PC-9 (cell line): ENCODE data around the gene ZBTB7C. TPM values are rescaled to one million over a fixed set of nuclear protein-coding genes. Genes with fewer than 3 reads are reported as not detected.

Experiments
- BruUV-seq: library from RNA; stranded (reverse); fragments of 400-500 nt; replicated peaks from 2 replicates; lab custom pipeline; 2021; lab: Mats Ljungman, UMichigan
- CTCF ChIA-PET: fragments of 300-600 bp; sonication (Branson Sonifier 250); formaldehyde crosslinking; loops from one replicate; lab custom pipeline; 2022; ENCODE audit warnings: antibody characterized with exemption; lab: Charles Lee
- POLR2A ChIA-PET: fragments of 300-600 bp; sonication (Branson Sonifier 250); formaldehyde crosslinking; loops from one replicate; lab custom pipeline; 2022; ENCODE audit warnings: antibody characterized with exemption; ENCODE audit not compliant: unreplicated experiment; lab: Charles Lee
- DNase-seq, 2 experiments: peaks; one replicate each; pipeline versions ENCODE4 v3.0.0 to v3.0.0-alpha.2; 2015 to 2022; ENCODE audit warnings: mixed read lengths in 1 of 2
- H2AFZ ChIP-seq: fragments of 200-600 bp; sonication (generic); 2 replicates; pipeline ENCODE4 v1.8.1; 2017; ENCODE audit warnings: antibody characterized with exemption
- H3F3A ChIP-seq: fragments of 200-600 bp; sonication (generic); 2 replicates; pipeline ENCODE4 v1.8.1; 2017; ENCODE audit warnings: antibody characterized with exemption, mild to moderate bottlenecking, low read depth; ENCODE audit not compliant: insufficient read depth
- H3K27ac ChIP-seq: fragments of 200-600 bp; sonication (generic); 2 replicates; pipeline ENCODE4 v1.6.1; 2016; ENCODE audit warnings: mixed run types
- H3K27me3 ChIP-seq: fragments of 200-600 bp; sonication (generic); 2 replicates; pipeline ENCODE4 v1.6.1; 2016; ENCODE audit warnings: low read depth, mixed run types; ENCODE audit not compliant: insufficient read depth
- H3K36me3 ChIP-seq: fragments of 200-600 bp; sonication (generic); 2 replicates; pipeline ENCODE4 v1.6.1; 2016; ENCODE audit warnings: low read depth, mixed run types
- H3K4me1 ChIP-seq: fragments of 200-600 bp; sonication (generic); replicated peaks from 2 replicates; pipeline ENCODE4 v1.6.1; 2016; ENCODE audit warnings: mixed run types; ENCODE audit not compliant: insufficient read depth
- H3K4me2 ChIP-seq: fragments of 200-600 bp; sonication (generic); 2 replicates; pipeline ENCODE4 v1.6.1; 2017; ENCODE audit warnings: mixed run types
- H3K4me3 ChIP-seq: fragments of 200-600 bp; sonication (generic); 2 replicates; pipeline ENCODE4 v1.6.1; 2016; ENCODE audit warnings: mixed run types
- H3K79me2 ChIP-seq: fragments of 200-600 bp; sonication (generic); 2 replicates; pipeline ENCODE4 v1.6.1; 2017; ENCODE audit warnings: low read depth, mixed run types
- H3K9me2 ChIP-seq: fragments of 200-600 bp; sonication (generic); 2 replicates; pipeline ENCODE4 v1.8.1; 2017; ENCODE audit warnings: mild to moderate bottlenecking; ENCODE audit not compliant: insufficient read depth
- H3K9me3 ChIP-seq: fragments of 200-600 bp; sonication (generic); 2 replicates; pipeline ENCODE4 v1.8.1; 2016; ENCODE audit warnings: low read depth; ENCODE audit not compliant: insufficient read depth
- H4K20me1 ChIP-seq: fragments of 200-600 bp; sonication (generic); 2 replicates; pipeline ENCODE4 v1.8.1; 2017; ENCODE audit not compliant: insufficient read depth
- CTCF ChIP-seq: fragments of 200-600 bp; sonication (generic); conservative IDR thresholded peaks from 2 replicates; pipeline ENCODE4 v1.6.1; 2017; ENCODE audit warnings: mixed run types, antibody characterized with exemption, mild to moderate bottlenecking, moderate library complexity
- EZH2 ChIP-seq: fragments of 200-600 bp; sonication (generic); IDR thresholded peaks from 2 replicates; pipeline ENCODE4 v1.8.0; 2017; ENCODE audit warnings: antibody characterized with exemption, low read depth
- intact Hi-C: fragments of 100-400 bp; cut with micrococcal nuclease; formaldehyde crosslinking; loops from one replicate; pipeline ENCODE4 v1.10.0; 2022; ENCODE audit not compliant: unreplicated experiment
- total RNA-seq: library from RNA; stranded (reverse); gene quantifications from 2 replicates; pipeline ENCODE4 v1.2.3, GENCODE V29; 2021

The ZBTB7C gene
- total RNA-seq, 1 experiment from 2014 or later, result not detected

DNA sequence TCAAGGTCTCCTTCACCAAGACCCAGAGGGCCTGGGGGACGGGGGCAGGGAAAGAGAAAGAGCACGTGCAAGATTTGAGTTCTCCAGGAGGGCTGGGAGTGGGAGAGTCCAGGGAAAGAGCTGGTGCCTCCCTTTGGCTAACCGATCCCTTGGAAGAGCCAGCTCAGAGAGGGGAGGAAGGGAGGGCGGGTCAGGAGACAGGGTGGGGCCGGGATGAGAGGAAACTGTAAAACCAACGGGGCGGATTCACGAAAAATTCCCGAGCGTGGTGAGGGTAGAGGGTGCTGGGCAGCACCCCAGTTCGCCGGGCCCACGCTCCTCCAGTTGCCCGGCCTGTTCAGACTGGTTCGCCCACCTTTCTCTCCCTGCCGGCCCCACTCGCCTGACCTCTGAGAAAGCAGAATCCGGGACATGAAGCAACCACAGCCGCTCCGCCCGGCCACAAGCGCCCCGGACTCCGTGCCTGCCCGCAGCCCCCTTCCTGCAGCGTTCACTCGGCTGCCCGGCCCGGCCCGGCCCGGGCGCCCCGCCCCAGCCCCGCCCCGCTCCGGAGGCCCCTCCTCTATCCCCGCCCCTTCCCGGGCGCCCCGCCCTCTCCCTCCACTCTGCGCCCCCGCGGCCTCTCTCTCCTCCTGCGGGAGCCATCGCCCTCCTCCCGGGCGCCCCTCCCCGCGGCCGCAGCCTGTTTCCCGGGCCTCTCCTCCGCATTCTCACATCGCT, 247.8 kb downstream of the ZBTB7C start:
- DNase-seq, result peak; percentile 58 to 63
- H3K27me3 ChIP-seq, result no peaks in the 10 kb centered on the region
- peak overlapping the region; percentile 79 for H2AFZ ChIP-seq
- H3K36me3 ChIP-seq, result no peaks in the 10 kb centered on the region
- intact Hi-C loops, result no loop called here
- H3K4me2 ChIP-seq, result peak overlapping the region; percentile 83
- H3K27ac ChIP-seq, result peak overlapping the region; percentile 59
- H3K79me2 ChIP-seq, result no peaks in the 10 kb centered on the region
- peak overlapping the region; percentile 64 for H3K4me3 ChIP-seq
- H3K9me2 ChIP-seq, result no peaks in the 10 kb centered on the region
- H3K9me3 ChIP-seq, result no peaks in the 10 kb centered on the region
- H4K20me1 ChIP-seq, result no peaks in the 10 kb centered on the region
- POLR2A ChIA-PET, result no interaction called here
- peaks cover 18% of the 10 kb centered on the region for H3K4me1 ChIP-seq
- peaks cover 8% of the 10 kb centered on the region; the same call in 1 of the 2 replicates for H3F3A ChIP-seq
- no TSS peak for BruUV-seq
- no peak for TF ChIP-seq EZH2
- no peak for TF ChIP-seq CTCF
- CTCF ChIA-PET, result no interaction called here

DNA sequence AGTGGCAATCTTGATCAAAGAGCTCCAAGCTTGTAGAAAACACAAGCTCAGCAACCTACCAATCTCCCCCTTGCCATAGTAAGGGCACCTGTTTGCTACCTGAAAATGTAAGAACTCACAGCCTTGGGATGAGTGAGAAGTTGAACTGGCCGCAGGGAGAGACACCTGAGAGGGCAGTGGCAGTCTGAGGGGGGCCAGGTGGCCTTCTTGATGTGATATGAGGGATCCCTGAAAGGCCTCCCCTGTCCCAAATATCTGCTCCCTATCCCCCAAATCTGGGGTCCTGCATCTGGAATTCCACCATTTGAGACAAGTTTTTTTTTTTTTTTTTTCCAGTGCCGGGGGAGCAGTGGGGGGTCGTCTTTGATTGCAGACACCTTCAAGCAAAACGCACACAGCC, 248.6 kb downstream of the ZBTB7C start:
- H3K27ac ChIP-seq, result peak overlapping the region; percentile 59
- no peak for DNase-seq
- no peaks in the 10 kb centered on the region for H3K36me3 ChIP-seq
- H3K27me3 ChIP-seq, result no peaks in the 10 kb centered on the region
- ChIA-PET CTCF (no interaction called here), POLR2A (no interaction called here)
- no peaks in the 10 kb centered on the region for H3K9me2 ChIP-seq
- H4K20me1 ChIP-seq, result no peaks in the 10 kb centered on the region
- peaks cover 14% of the 10 kb centered on the region; the same call in 1 of the 2 replicates for H3F3A ChIP-seq
- intact Hi-C loops, result no loop called here
- no peak overlapping the region for H2AFZ ChIP-seq
- peak overlapping the region; percentile 83 for H3K4me2 ChIP-seq
- peaks cover 26% of the 10 kb centered on the region for H3K4me1 ChIP-seq
- no peaks in the 10 kb centered on the region for H3K9me3 ChIP-seq
- H3K4me3 ChIP-seq, result peak overlapping the region; percentile 64; the same call in 1 of the 2 replicates
- no peak for TF ChIP-seq EZH2
- TF ChIP-seq CTCF, result no peak
- TSS peak; percentile 76 for BruUV-seq
- no peaks in the 10 kb centered on the region for H3K79me2 ChIP-seq

GRCh38 chr18:48159816-48160215, 249.4 kb downstream of the ZBTB7C start:
- ChIA-PET CTCF (no interaction called here), POLR2A (no interaction called here)
- Histone ChIP-seq H3K4me2 (no peak overlapping the region), H2AFZ (no peak overlapping the region), H3K9me2 (no peaks in the 10 kb centered on the region), H3K27me3 (no peaks in the 10 kb centered on the region), H3K79me2 (no peaks in the 10 kb centered on the region), H3K36me3 (no peaks in the 10 kb centered on the region), H3K9me3 (no peaks in the 10 kb centered on the region), H4K20me1 (no peaks in the 10 kb centered on the region), H3K27ac (no peak overlapping the region), H3K4me1 (peaks cover 31% of the 10 kb centered on the region), H3F3A (peaks cover 16% of the 10 kb centered on the region; the same call in 1 of the 2 replicates), H3K4me3 (no peak overlapping the region)
- intact Hi-C loops, result no loop called here
- BruUV-seq, result no TSS peak
- TF ChIP-seq CTCF (no peak), EZH2 (no peak)
- DNase-seq, result no peak
